Activated naive CD8-positive, alpha-beta T cell treated with anti-CD3 and anti-CD28 coated beads, Interleukin-2, amount 50 U/mL, for 24 hours (primary cell): ENCODE measurements around the gene FHIP2A.
"Not testable (repeated sequence)": the region's sequence is repeated elsewhere in the genome, so short reads cannot be mapped to it uniquely, and the experiment has no call there.

Experiments
- ATAC-seq: fragments of 150-1000 bp; cut with Tn5 transposase; one replicate; pipeline ENCODE4 v1.10.0; 2021
- DNase-seq: peaks from one replicate; pipeline ENCODE4 v3.0.0; 2021
- H3K27ac Mint-ChIP-seq: one replicate; pipeline ENCODE4 v1.8.0; 2021; ENCODE audit warnings: mild to moderate bottlenecking, mixed read lengths
- H3K27me3 Mint-ChIP-seq: one replicate; pipeline ENCODE4 v1.8.0; 2021; ENCODE audit warnings: mixed read lengths
- H3K36me3 Mint-ChIP-seq: one replicate; pipeline ENCODE4 v1.8.0; 2021; ENCODE audit warnings: low read depth, mixed read lengths
- H3K4me1 Mint-ChIP-seq: one replicate; pipeline ENCODE4 v1.8.0; 2021; ENCODE audit warnings: mixed read lengths
- H3K4me3 Mint-ChIP-seq: one replicate; pipeline ENCODE4 v1.8.0; 2021; ENCODE audit warnings: mild to moderate bottlenecking, moderate library complexity, mixed read lengths
- H3K9me3 Mint-ChIP-seq: one replicate; pipeline ENCODE4 v1.8.0; 2021; ENCODE audit warnings: mixed read lengths

FHIP2A gene

DNA sequence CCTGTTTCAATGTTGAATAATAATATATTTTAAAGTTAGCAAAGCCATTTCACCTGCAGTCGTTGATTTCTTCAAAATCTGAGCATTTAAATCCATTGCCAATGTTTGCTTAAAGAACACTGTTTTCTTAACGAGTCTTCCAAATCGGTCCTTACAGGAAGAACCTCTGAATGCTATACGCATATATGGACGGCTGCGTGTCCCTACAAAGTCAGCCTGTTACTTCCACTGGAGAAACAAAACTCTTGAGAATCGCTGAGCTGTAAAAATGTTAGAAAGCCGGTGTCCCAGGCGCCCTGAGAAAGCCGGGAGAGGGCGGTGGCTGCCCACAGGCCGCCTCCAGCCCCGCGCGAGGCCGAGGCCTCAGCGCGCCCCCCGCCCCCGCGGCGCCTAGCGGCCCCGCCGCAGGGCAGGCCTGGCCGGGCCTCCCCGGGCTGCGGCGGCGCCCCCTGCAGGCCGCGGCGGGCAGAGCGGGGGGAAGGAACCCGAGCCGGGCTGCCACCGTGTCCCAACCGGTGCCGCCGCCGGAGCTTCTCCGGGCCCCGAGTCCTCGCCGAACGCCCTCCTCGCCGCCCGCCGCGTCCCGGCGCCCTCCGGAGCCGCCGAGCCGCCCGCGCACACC lies at the start of gene FHIP2A:
FHIP2A (plus strand) TSS at position 488 of the 622 bp plus-strand sequence. CDS start 299 bp downstream, outside the sequence.
- H3K4me1 Mint-ChIP-seq = peaks cover 38% of the 10 kb centered on the region

GRCh38 chr10:114772496-114773196 lies 48.9 kb upstream of the FHIP2A start:
- Mint-ChIP-seq H3K27me3 (peaks cover 24% of the 10 kb centered on the region), H3K4me3 (no peak overlapping the region), H3K36me3 (no peaks in the 10 kb centered on the region), H3K27ac (no peak overlapping the region), H3K4me1 (peaks cover 2% of the 10 kb centered on the region), H3K9me3 (no peaks in the 10 kb centered on the region)
- DNase-seq (no peak), ATAC-seq (no peak)

More for the DNA sequence above, at the start of gene FHIP2A:
- peaks cover 3% of the 10 kb centered on the region for H3K36me3 Mint-ChIP-seq
- H3K9me3 Mint-ChIP-seq = no peaks in the 10 kb centered on the region
- peak within 1 kb of the TSS; percentile 86 for H3K27ac Mint-ChIP-seq
- ATAC-seq (peak; percentile 93), DNase-seq (peak; percentile 88)
- H3K4me3 Mint-ChIP-seq = peak within 1 kb of the TSS; percentile 89
- peaks cover 2% of the 10 kb centered on the region for H3K27me3 Mint-ChIP-seq

GRCh38 chr10:114773197-114773532 lies 48.4 kb upstream of the FHIP2A start:
- ATAC-seq (no peak), DNase-seq (no peak)
- Mint-ChIP-seq H3K4me1 (peaks cover 2% of the 10 kb centered on the region), H3K9me3 (no peaks in the 10 kb centered on the region), H3K27ac (no peak overlapping the region), H3K36me3 (no peaks in the 10 kb centered on the region), H3K4me3 (no peak overlapping the region), H3K27me3 (peaks cover 24% of the 10 kb centered on the region)

- H3K36me3 Mint-ChIP-seq, H3K27ac Mint-ChIP-seq, ATAC-seq, H3K4me3 Mint-ChIP-seq, DNase-seq, H3K4me1 Mint-ChIP-seq, H3K9me3 Mint-ChIP-seq: not testable (repeated sequence)
- H3K27me3 Mint-ChIP-seq = peaks cover 10% of the 10 kb centered on the region
Measured at GRCh38 chr10:114775082-114775481, 46.5 kb upstream of the FHIP2A start.

DNA sequence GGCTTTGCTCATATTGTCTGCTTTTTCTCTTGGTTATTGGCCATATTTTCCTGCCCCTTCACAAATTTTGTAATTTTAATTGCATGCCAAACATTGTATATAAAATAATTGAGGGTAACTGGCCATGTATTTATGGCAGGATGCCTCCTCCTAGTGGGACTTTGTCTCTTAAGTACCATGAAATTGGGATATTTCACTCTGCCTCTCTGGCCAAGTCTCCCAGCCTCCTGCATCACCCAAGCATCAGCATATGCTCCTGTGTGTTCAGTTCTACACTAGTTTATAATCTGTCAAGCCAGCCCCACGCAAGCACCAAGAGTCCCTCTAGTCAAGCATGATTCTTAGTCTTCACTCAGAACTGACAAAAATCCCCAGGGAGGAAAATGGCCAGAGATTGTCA lies 44.2 kb upstream of the FHIP2A start:
- Mint-ChIP-seq H3K9me3 (no peaks in the 10 kb centered on the region), H3K27me3 (peaks cover 7% of the 10 kb centered on the region), H3K36me3 (no peaks in the 10 kb centered on the region), H3K4me1 (peaks cover 3% of the 10 kb centered on the region), H3K4me3 (no peak overlapping the region), H3K27ac (no peak overlapping the region)
- ATAC-seq (no peak), DNase-seq (no peak)

GRCh38 chr10:114779803-114780576 lies 41.6 kb upstream of the FHIP2A start:
- no peak for DNase-seq
- Mint-ChIP-seq H3K27me3 (peaks cover 3% of the 10 kb centered on the region), H3K36me3 (no peaks in the 10 kb centered on the region), H3K4me1 (peaks cover 3% of the 10 kb centered on the region), H3K4me3 (no peak overlapping the region), H3K27ac (no peak overlapping the region), H3K9me3 (no peaks in the 10 kb centered on the region)
- no peak for ATAC-seq

DNA sequence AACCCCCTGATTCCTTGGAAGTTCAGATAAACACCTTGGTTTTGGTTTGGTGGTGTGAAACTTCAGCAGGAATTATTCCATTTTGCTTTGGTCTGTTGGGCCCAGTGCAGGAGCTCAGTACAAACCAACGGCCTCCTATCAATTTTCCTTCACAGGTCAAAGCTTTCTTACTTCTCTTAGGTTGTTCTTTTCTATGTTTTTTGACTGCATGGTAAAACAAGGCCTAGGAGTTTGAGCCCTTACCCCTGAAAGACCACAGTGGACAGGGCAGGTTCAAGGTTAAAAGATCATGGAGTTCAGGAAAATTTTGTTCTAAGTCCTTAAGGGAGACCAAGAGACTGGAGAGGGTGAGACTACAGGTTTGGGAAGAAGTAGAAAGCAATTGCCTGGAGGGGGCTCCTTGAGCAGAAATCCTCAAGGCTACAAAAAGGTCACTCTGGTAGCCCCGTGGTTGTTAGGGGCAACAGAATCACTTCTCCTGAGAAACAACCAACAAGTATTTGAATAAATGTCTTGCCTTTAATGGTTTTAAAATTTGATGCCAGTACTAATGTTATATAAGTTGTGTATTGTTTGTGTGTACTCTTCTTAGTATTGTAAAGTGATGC lies 40.9 kb upstream of the FHIP2A start:
- no peak for ATAC-seq
- peaks cover 3% of the 10 kb centered on the region for H3K4me1 Mint-ChIP-seq
- no peak for DNase-seq
- no peak overlapping the region for H3K4me3 Mint-ChIP-seq
- no peak overlapping the region for H3K27ac Mint-ChIP-seq
- H3K27me3 Mint-ChIP-seq = no peaks in the 10 kb centered on the region
- H3K9me3 Mint-ChIP-seq = no peaks in the 10 kb centered on the region
- no peaks in the 10 kb centered on the region for H3K36me3 Mint-ChIP-seq

- Mint-ChIP-seq H3K27ac (no peak overlapping the region), H3K4me1 (peaks cover 3% of the 10 kb centered on the region), H3K4me3 (no peak overlapping the region), H3K27me3 (no peaks in the 10 kb centered on the region), H3K9me3 (no peaks in the 10 kb centered on the region), H3K36me3 (no peaks in the 10 kb centered on the region)
- no peak for ATAC-seq
- DNase-seq = no peak
Measured at GRCh38 chr10:114782666-114783065, 38.9 kb upstream of the FHIP2A start.

DNA sequence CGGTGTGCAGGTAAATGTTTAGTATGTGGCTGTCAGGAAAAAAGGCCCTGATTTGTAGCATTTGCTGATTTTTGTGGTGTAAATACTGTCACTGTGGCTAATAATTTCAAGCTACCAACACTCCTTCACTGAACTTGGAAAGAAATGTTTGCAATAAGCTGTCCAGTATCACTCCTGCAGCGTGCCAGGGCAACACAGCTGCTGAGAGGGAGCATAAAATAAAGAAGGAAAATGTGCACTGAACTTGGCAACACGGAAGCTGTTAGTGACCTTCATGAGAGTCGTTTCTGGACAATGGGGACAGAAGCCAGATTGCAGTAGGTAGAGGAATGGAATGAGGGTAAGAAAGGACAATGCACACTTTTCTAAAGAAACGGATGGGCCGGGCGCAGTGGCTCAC lies 37.9 kb upstream of the FHIP2A start:
- Mint-ChIP-seq H3K36me3 (no peaks in the 10 kb centered on the region), H3K27me3 (no peaks in the 10 kb centered on the region), H3K9me3 (no peaks in the 10 kb centered on the region), H3K4me3 (no peak overlapping the region), H3K4me1 (peaks cover 3% of the 10 kb centered on the region), H3K27ac (no peak overlapping the region)
- ATAC-seq (no peak), DNase-seq (no peak)

DNA sequence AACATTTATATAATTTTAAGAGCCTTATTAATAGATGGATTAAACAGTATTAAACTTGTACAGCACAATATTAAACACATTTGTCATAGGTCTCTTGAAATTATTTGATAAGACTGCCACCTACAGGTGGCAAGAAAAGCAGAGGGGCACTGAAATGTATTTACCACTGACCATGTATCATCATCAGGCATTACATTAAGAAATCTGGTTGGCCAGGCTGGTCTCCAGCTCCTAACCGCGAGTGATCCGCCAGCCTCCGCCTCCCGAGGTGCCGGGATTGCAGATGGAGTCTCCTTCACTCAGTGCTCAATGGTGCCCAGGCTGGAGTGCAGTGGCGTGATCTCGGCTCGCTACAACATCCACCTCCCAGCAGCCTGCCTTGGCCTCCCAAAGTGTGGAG lies 35.1 kb upstream of the FHIP2A start:
- not testable (repeated sequence) for H3K36me3 Mint-ChIP-seq, DNase-seq, H3K4me3 Mint-ChIP-seq, H3K9me3 Mint-ChIP-seq, H3K27ac Mint-ChIP-seq, H3K27me3 Mint-ChIP-seq, H3K4me1 Mint-ChIP-seq, ATAC-seq

DNA sequence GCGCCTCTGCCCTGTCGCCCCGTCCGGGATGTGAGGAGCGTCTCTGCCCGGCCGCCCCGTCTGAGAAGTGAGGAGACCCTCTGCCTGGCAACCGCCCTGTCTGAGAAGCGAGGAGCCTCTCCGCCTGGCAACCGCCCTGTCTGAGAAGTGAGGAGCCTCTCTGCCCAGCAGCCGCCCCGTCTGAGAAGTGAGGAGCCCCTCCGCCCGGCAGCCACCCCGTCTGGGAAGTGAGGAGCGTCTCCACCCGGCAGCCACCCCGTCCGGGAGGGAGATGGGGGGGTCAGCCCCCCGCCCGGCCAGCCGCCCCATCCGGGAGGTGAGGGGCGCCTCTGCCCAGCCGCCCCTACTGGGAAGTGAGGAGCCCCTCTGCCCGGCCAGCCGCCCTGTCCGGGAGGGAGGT lies 34.4 kb upstream of the FHIP2A start:
- H3K4me3 Mint-ChIP-seq, H3K4me1 Mint-ChIP-seq, DNase-seq, H3K36me3 Mint-ChIP-seq, H3K27me3 Mint-ChIP-seq, H3K9me3 Mint-ChIP-seq, ATAC-seq, H3K27ac Mint-ChIP-seq: not testable (repeated sequence)

DNA sequence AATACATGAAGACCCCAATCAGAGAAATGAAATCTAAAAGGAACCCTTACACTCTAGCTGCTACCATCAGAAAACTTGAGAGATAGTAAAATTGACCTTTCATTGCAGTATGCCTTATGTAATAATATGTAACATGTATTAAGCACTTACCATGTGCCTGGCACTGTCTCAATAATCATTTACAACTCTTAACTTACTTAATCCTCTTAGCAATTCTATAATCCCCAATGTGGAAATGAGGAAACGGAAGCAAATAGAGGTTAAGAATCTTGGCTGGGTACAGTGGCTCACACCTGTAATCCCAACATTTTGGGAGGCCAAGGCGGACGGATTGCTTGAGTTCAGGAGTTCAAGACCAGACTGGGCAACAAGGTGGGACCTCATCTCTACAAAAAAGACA lies 29.8 kb upstream of the FHIP2A start:
- ATAC-seq (no peak), DNase-seq (no peak)
- Mint-ChIP-seq H3K9me3 (no peaks in the 10 kb centered on the region), H3K4me3 (no peak overlapping the region), H3K4me1 (no peaks in the 10 kb centered on the region), H3K27me3 (peaks cover under 1% of the 10 kb centered on the region), H3K36me3 (no peaks in the 10 kb centered on the region), H3K27ac (no peak overlapping the region)

- H3K27ac Mint-ChIP-seq = no peak overlapping the region
- no peak for DNase-seq
- H3K36me3 Mint-ChIP-seq = no peaks in the 10 kb centered on the region
- peaks cover 2% of the 10 kb centered on the region for H3K27me3 Mint-ChIP-seq
- ATAC-seq = no peak
- no peaks in the 10 kb centered on the region for H3K4me1 Mint-ChIP-seq
- no peak overlapping the region for H3K4me3 Mint-ChIP-seq
- H3K9me3 Mint-ChIP-seq = no peaks in the 10 kb centered on the region
Measured at GRCh38 chr10:114795039-114795438, 26.5 kb upstream of the FHIP2A start.

GRCh38 chr10:114800361-114800760 lies 21.2 kb upstream of the FHIP2A start:
- H3K27ac Mint-ChIP-seq = no peak overlapping the region
- ATAC-seq = no peak
- no peaks in the 10 kb centered on the region for H3K36me3 Mint-ChIP-seq
- H3K27me3 Mint-ChIP-seq = peaks cover 2% of the 10 kb centered on the region
- peaks cover 11% of the 10 kb centered on the region for H3K4me1 Mint-ChIP-seq
- H3K4me3 Mint-ChIP-seq = no peak overlapping the region
- H3K9me3 Mint-ChIP-seq = no peaks in the 10 kb centered on the region
- no peak for DNase-seq

GRCh38 chr10:114801411-114801813 lies 20.2 kb upstream of the FHIP2A start:
- Mint-ChIP-seq H3K27me3 (peaks cover 2% of the 10 kb centered on the region), H3K4me1 (peaks cover 11% of the 10 kb centered on the region), H3K36me3 (no peaks in the 10 kb centered on the region), H3K9me3 (no peaks in the 10 kb centered on the region), H3K27ac (no peak overlapping the region), H3K4me3 (no peak overlapping the region)
- peak; percentile 65 for ATAC-seq
- DNase-seq = no peak
